Heart right ventricle (tissue), 16 donors: ENCODE measurements around the gene RIC1. TPM values are rescaled to one million over a fixed set of nuclear protein-coding genes. Genes with fewer than 3 reads are reported as not detected.

Source experiments
- ATAC-seq, 8 donors: fragments of 200-7000 bp; cut with Tn5 transposase; one replicate each; pipeline ENCODE4 v1.9.1; 2020; ENCODE audit warnings: mild to moderate bottlenecking in 8 of 8, moderate library complexity in 8 of 8, moderate number of reproducible peaks in 1 of 8
- DNase-seq, 2 donors: peaks; one replicate each; pipeline ENCODE4 v3.0.0-alpha.2; 2020
- H3K27ac ChIP-seq, 10 donors: fragments of 200-600 bp; sonication (generic) in 2 of 10; one replicate each; pipeline versions ENCODE4 v1.5.0 to v1.8.0; 2020 to 2022; ENCODE audit warnings: mild to moderate bottlenecking in 3 of 10
- H3K27me3 ChIP-seq, 7 donors: fragments of 200-600 bp; one replicate each; pipeline ENCODE4 v1.8.0; 2021 to 2022; ENCODE audit warnings: mild to moderate bottlenecking in 2 of 7
- H3K36me3 ChIP-seq, 9 donors: fragments of 200-600 bp; sonication (generic) in 1 of 9; one replicate each; pipeline versions ENCODE4 v1.5.0 to v1.8.0; 2020 to 2022; ENCODE audit warnings: mild to moderate bottlenecking in 2 of 9
- H3K4me1 ChIP-seq, 9 donors: fragments of 200-600 bp; sonication (generic) in 1 of 9; one replicate each; pipeline versions ENCODE4 v1.5.0 to v1.8.0; 2020 to 2022; ENCODE audit warnings: mild to moderate bottlenecking in 4 of 9
- H3K4me3 ChIP-seq, 10 donors: fragments of 200-600 bp; sonication (generic) in 2 of 10; one replicate each; pipeline versions ENCODE4 v1.5.0 to v1.8.0; 2020 to 2022; ENCODE audit warnings: mild to moderate bottlenecking in 7 of 10, moderate library complexity in 2 of 10
- H3K9me3 ChIP-seq, 11 donors: fragments of 200-600 bp in 10 of 11; sonication (generic) in 2 of 11; one replicate each; pipeline versions ENCODE4 v1.5.0 to v1.8.0; 2013 to 2022; ENCODE audit warnings: mild to moderate bottlenecking in 2 of 11, control low read depth in 1 of 11, moderate library complexity in 1 of 11
- CTCF ChIP-seq, 9 donors: fragments of 200-600 bp; sonication (generic) in 2 of 9; IDR thresholded peaks; one replicate each; pipeline versions ENCODE4 v1.5.0 to v1.8.0; 2021 to 2022; ENCODE audit warnings: antibody characterized with exemption in 9 of 9, mild to moderate bottlenecking in 5 of 9, moderate library complexity in 1 of 9
- WGBS, 2 donors: extraction: QIAGEN DNeasy Blood & Tissue Kit; methylation state at CpG; one replicate each; pipeline ENCODE4 v1.1.7; 2013; ENCODE audit warnings: inconsistent platforms in 1 of 2; 5-methylcytosine and 5-hydroxymethylcytosine counted together
- intact Hi-C, 10 donors: fragments of 100-400 bp; cut with DNase I; formaldehyde crosslinking; loops; one replicate each; pipeline versions ENCODE4 v1.11.1 to v1.14.2; 2022
- polyA plus RNA-seq, 2 donors: library from polyadenylated mRNA; stranded (reverse); fragments of 200-250 nt; gene quantifications; one replicate each; pipeline ENCODE4 v1.2.3, GENCODE V29; 2013
- total RNA-seq, 10 donors: library from RNA; stranded (reverse); fragmentation: NEBNext Ultra II Directional in 3 of 10; extraction: Animal tissue kit (Norgen Biotek cat#: 25700) in 3 of 10; gene quantifications; one replicate each; pipeline versions ENCODE4 v1.2.1 to v1.2.4, GENCODE V29; 2021 to 2023
- donor health status: Arrhythmogenic right ventricular cardiomyopathy.
- donor health status: ischemic (EF 13 %, LVEDD 7.1; RV severe dilation, severe dysfunction).
- donor health status: healthy with polysubstance abuse.
- donor health status: DM: no; HTN: yes; CAD: no.
- donor health status: DM: no; HTN: no; CAD: no.
- donor health status: ischemic (EF 25% LVEDD 6.9; RV normal size, moderate dysfunction).
- donor health status: ischemic (EF 25% LVEDD 5.7; RV mildly dilated, moderate dysfunction).
- donor health status: healthy.
- donor health status: DM: yes; HTN: yes; CAD: no.
- donor health status: Ischemic cardiomyopathy.
- donor health status: ischemic (EF 35%, LVEDD 5.7; RV mildly dilated, moderate dysfunction).
- donor health status: nonischemic (EF 11% LVEDD 7.7; RV severe dilation, severe dysfunction).
- donor health status: DM: yes; HTN: yes; CAD: no.
- donor health status: PGD.
- donor health status: ischemic (EF 29% LVEDD 5.4; RV normal size, mild dysfunction).
- donor health status: nonischemic (EF 23%, LVEDD 6.1; RV moderate dilation, normal function).

The RIC1 gene
- total and polyA plus RNA-seq, 12 donors = 2.5 to 13.8 (median 8.3) TPM

- H3K4me3 ChIP-seq = no peak overlapping the region
- no peaks in the 10 kb centered on the region for H3K27me3 ChIP-seq
- no peak for TF ChIP-seq CTCF (IDR thresholded peaks at IDR 0.05)
- no peak overlapping the region for H3K27ac ChIP-seq
- H3K36me3 ChIP-seq = peaks cover 0 to 6% (median 0%) of the 10 kb centered on the region in 9 donors
- H3K9me3 ChIP-seq = peaks cover 0 to 28% (median 6%) of the 10 kb centered on the region in 11 donors
- 93 to 95% methylated on average over 3 of the region's 3 CpGs for WGBS, 2 donors
- ATAC-seq (no peak), DNase-seq (no peak)
- intact Hi-C loops = loop anchor here in 2 of 10 donors (5.0 to 10.0 kb wide), 3 partner anchors 35 to 112 kb away; no protein-coding TSS in a partner anchor
- H3K4me1 ChIP-seq = peaks cover 0 to 45% (median 30%) of the 10 kb centered on the region in 9 donors
These were observed 3.6 kb downstream of the RIC1 start for GRCh38 chr9:5632540-5632939.

GRCh38 chr9:5633243-5633642, 4.3 kb downstream of the RIC1 start:
- Histone ChIP-seq H3K36me3 (peaks cover 0 to 8% (median 0%) of the 10 kb centered on the region in 9 donors), H3K4me3 (no peak overlapping the region), H3K27me3 (no peaks in the 10 kb centered on the region), H3K27ac (no peak overlapping the region), H3K4me1 (peaks cover 0 to 39% (median 24%) of the 10 kb centered on the region in 9 donors), H3K9me3 (peaks cover 0 to 35% (median 7%) of the 10 kb centered on the region in 11 donors)
- WGBS, 2 donors = 69 to 75% methylated on average over 2 of the region's 2 CpGs
- DNase-seq (no peak), ATAC-seq (no peak)
- intact Hi-C loops = loop anchor here in 2 of 10 donors (5.0 to 10.0 kb wide), 3 partner anchors 34 to 112 kb away; no protein-coding TSS in a partner anchor
- no peak for TF ChIP-seq CTCF (IDR thresholded peaks at IDR 0.05)

GRCh38 chr9:5635390-5635789, 6.5 kb downstream of the RIC1 start:
- Histone ChIP-seq H3K27me3 (no peaks in the 10 kb centered on the region), H3K9me3 (peaks cover 0 to 56% (median 18%) of the 10 kb centered on the region in 11 donors)
- intact Hi-C loops = loop anchor here in 2 of 10 donors (10.0 kb wide), 2 partner anchors 79 to 109 kb away; no protein-coding TSS in a partner anchor

GRCh38 chr9:5639816-5640215, 10.9 kb downstream of the RIC1 start:
- no peak for TF ChIP-seq CTCF (IDR thresholded peaks at IDR 0.05)
- ATAC-seq = no peak
- H3K27me3 ChIP-seq = no peaks in the 10 kb centered on the region
- H3K27ac ChIP-seq = no peak overlapping the region
- intact Hi-C loops = loop anchor here in 3 of 10 donors (10.0 kb wide), 3 partner anchors 55 to 105 kb away; no protein-coding TSS in a partner anchor
- WGBS, 2 donors = 98 to 100% methylated on average over 1 of the region's 1 CpG
- H3K36me3 ChIP-seq = peaks cover 0 to 12% (median 0%) of the 10 kb centered on the region in 9 donors
- peaks cover 0 to 71% (median 18%) of the 10 kb centered on the region in 11 donors for H3K9me3 ChIP-seq
- H3K4me1 ChIP-seq = peaks cover 0 to 11% (median 4%) of the 10 kb centered on the region in 9 donors
- DNase-seq = no peak
- no peak overlapping the region for H3K4me3 ChIP-seq

More at GRCh38 chr9:5635390-5635789, 6.5 kb downstream of the RIC1 start:
- 97 to 100% methylated on average over 4 of the region's 4 CpGs for WGBS, 2 donors
- ATAC-seq (no peak), DNase-seq (no peak)
- Histone ChIP-seq H3K4me3 (no peak overlapping the region), H3K27ac (no peak overlapping the region), H3K4me1 (peaks cover 0 to 36% (median 22%) of the 10 kb centered on the region in 9 donors), H3K36me3 (peaks cover 0 to 8% (median 0%) of the 10 kb centered on the region in 9 donors)
- no peak for TF ChIP-seq CTCF (IDR thresholded peaks at IDR 0.05)
